A673 (cell line): ENCODE measurements around the gene SPATA13.

ENCODE experiments used
- EZH2 ChIP-seq: fragments of 200-600 bp; sonication (generic); IDR thresholded peaks from 2 replicates; pipeline ENCODE4 v1.6.1; 2017; ENCODE audit warnings: borderline replicate concordance, low read depth, mild to moderate bottlenecking, mixed read lengths, antibody characterized with exemption, low read length; ENCODE audit not compliant: poor library complexity, severe bottlenecking
- TF ChIP-seq, protein P1 (sequence below): fragments of 300-800, 200-600 bp; sonication (generic); conservative IDR thresholded peaks from 2 replicates; pipeline ENCODE4 v1.5.1; 2017; ENCODE audit warnings: low read depth, mild to moderate bottlenecking, antibody characterized with exemption, low read length, moderate library complexity, mixed read lengths

GRCh38 chr13:24243302-24243701 is 82.8 kb downstream of the SPATA13 start:
- TF ChIP-seq, protein P1, sequence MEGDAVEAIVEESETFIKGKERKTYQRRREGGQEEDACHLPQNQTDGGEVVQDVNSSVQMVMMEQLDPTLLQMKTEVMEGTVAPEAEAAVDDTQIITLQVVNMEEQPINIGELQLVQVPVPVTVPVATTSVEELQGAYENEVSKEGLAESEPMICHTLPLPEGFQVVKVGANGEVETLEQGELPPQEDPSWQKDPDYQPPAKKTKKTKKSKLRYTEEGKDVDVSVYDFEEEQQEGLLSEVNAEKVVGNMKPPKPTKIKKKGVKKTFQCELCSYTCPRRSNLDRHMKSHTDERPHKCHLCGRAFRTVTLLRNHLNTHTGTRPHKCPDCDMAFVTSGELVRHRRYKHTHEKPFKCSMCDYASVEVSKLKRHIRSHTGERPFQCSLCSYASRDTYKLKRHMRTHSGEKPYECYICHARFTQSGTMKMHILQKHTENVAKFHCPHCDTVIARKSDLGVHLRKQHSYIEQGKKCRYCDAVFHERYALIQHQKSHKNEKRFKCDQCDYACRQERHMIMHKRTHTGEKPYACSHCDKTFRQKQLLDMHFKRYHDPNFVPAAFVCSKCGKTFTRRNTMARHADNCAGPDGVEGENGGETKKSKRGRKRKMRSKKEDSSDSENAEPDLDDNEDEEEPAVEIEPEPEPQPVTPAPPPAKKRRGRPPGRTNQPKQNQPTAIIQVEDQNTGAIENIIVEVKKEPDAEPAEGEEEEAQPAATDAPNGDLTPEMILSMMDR = no peak
- TF ChIP-seq EZH2 = no peak
